Stimulated activated effector memory CD8-positive, alpha-beta T cell treated with anti-CD3 and anti-CD28 coated beads, Interleukin-12 subunit alpha, Interleukin-12 subunit beta, amount 100 ng/mL, for 72 hours (primary cell): ENCODE results near the gene PARVG.
A peak's percentile ranks its signal among the peaks of the same experiment; 100 is the strongest.

ENCODE experiments used
- ATAC-seq: fragments of 150-1000 bp; cut with Tn5 transposase; 2 replicates; pipeline ENCODE4 v1.10.0; 2021
- DNase-seq, 2 donors: peaks; one replicate each; pipeline ENCODE4 v3.0.0; 2021 to 2022; ENCODE audit warnings: low spot score in 2 of 2
- H3K27ac Mint-ChIP-seq: one replicate; pipeline ENCODE4 v1.8.0; 2022; ENCODE audit warnings: mild to moderate bottlenecking, mixed read lengths
- H3K36me3 Mint-ChIP-seq: one replicate; pipeline ENCODE4 v1.8.0; 2022; ENCODE audit warnings: mild to moderate bottlenecking, mixed read lengths
- H3K4me1 Mint-ChIP-seq: one replicate; pipeline ENCODE4 v1.8.0; 2022; ENCODE audit warnings: mixed read lengths
- H3K4me3 Mint-ChIP-seq: one replicate; pipeline ENCODE4 v1.8.0; 2022; ENCODE audit warnings: mild to moderate bottlenecking, mixed read lengths
- H3K9me3 Mint-ChIP-seq: one replicate; pipeline ENCODE4 v1.8.0; 2022; ENCODE audit warnings: mixed read lengths

The PARVG gene

GRCh38 chr22:44181912-44182587, 1.3 kb downstream of the PARVG start:
- no peaks in the 10 kb centered on the region for H3K9me3 Mint-ChIP-seq
- H3K36me3 Mint-ChIP-seq: peaks cover 11% of the 10 kb centered on the region
- peaks cover 37% of the 10 kb centered on the region for H3K4me1 Mint-ChIP-seq
- peak overlapping the region; percentile 73 for H3K4me3 Mint-ChIP-seq
- peak overlapping the region; percentile 85 for H3K27ac Mint-ChIP-seq
- peak; percentile 48 for ATAC-seq
- DNase-seq: peak in 1 of 2 donors; percentile 71

- peak; percentile 18 to 75 for DNase-seq
- H3K36me3 Mint-ChIP-seq: peaks cover 11% of the 10 kb centered on the region
- peak overlapping the region; percentile 73 for H3K4me3 Mint-ChIP-seq
- H3K4me1 Mint-ChIP-seq: peaks cover 42% of the 10 kb centered on the region
- ATAC-seq: peak; percentile 65
- peak overlapping the region; percentile 85 for H3K27ac Mint-ChIP-seq
- no peaks in the 10 kb centered on the region for H3K9me3 Mint-ChIP-seq
These were observed 2.0 kb downstream of the PARVG start for GRCh38 chr22:44182588-44183286.

- peaks cover 42% of the 10 kb centered on the region for H3K4me1 Mint-ChIP-seq
- H3K9me3 Mint-ChIP-seq: no peaks in the 10 kb centered on the region
- ATAC-seq (no peak), DNase-seq (no peak)
- H3K36me3 Mint-ChIP-seq: peaks cover 11% of the 10 kb centered on the region
- peak overlapping the region; percentile 85 for H3K27ac Mint-ChIP-seq
- peak overlapping the region; percentile 73 for H3K4me3 Mint-ChIP-seq
These were observed 2.5 kb downstream of the PARVG start for GRCh38 chr22:44183287-44183588.

GRCh38 chr22:44184006-44184405, 3.3 kb downstream of the PARVG start:
- DNase-seq (no peak), ATAC-seq (no peak)
- H3K27ac Mint-ChIP-seq: peak overlapping the region; percentile 85
- H3K4me3 Mint-ChIP-seq: peak overlapping the region; percentile 73
- no peaks in the 10 kb centered on the region for H3K9me3 Mint-ChIP-seq
- peaks cover 11% of the 10 kb centered on the region for H3K36me3 Mint-ChIP-seq
- peaks cover 42% of the 10 kb centered on the region for H3K4me1 Mint-ChIP-seq

GRCh38 chr22:44185237-44186120, 4.8 kb downstream of the PARVG start:
- H3K4me3 Mint-ChIP-seq: no peak overlapping the region
- H3K27ac Mint-ChIP-seq: peak overlapping the region; percentile 3
- peaks cover 11% of the 10 kb centered on the region for H3K36me3 Mint-ChIP-seq
- DNase-seq: no peak
- peaks cover 38% of the 10 kb centered on the region for H3K4me1 Mint-ChIP-seq
- H3K9me3 Mint-ChIP-seq: no peaks in the 10 kb centered on the region
- ATAC-seq: no peak

GRCh38 chr22:44186121-44186510, 5.4 kb downstream of the PARVG start:
- H3K36me3 Mint-ChIP-seq: peaks cover 11% of the 10 kb centered on the region
- H3K27ac Mint-ChIP-seq: no peak overlapping the region
- H3K9me3 Mint-ChIP-seq: no peaks in the 10 kb centered on the region
- no peak overlapping the region for H3K4me3 Mint-ChIP-seq
- no peak for DNase-seq
- no peak for ATAC-seq
- peaks cover 35% of the 10 kb centered on the region for H3K4me1 Mint-ChIP-seq

- Mint-ChIP-seq H3K27ac (no peak overlapping the region), H3K4me3 (no peak overlapping the region), H3K9me3 (no peaks in the 10 kb centered on the region), H3K36me3 (peaks cover 11% of the 10 kb centered on the region), H3K4me1 (peaks cover 38% of the 10 kb centered on the region)
- ATAC-seq (no peak), DNase-seq (no peak)
These were observed 6.0 kb downstream of the PARVG start for GRCh38 chr22:44186737-44187136.

- no peak for ATAC-seq
- peaks cover 6% of the 10 kb centered on the region for H3K36me3 Mint-ChIP-seq
- peak overlapping the region; percentile 46 for H3K27ac Mint-ChIP-seq
- DNase-seq: no peak
- H3K4me1 Mint-ChIP-seq: peaks cover 42% of the 10 kb centered on the region
- no peak overlapping the region for H3K4me3 Mint-ChIP-seq
- no peaks in the 10 kb centered on the region for H3K9me3 Mint-ChIP-seq
These were observed 7.0 kb downstream of the PARVG start for GRCh38 chr22:44187652-44188230.

GRCh38 chr22:44188316-44188715, 7.6 kb downstream of the PARVG start:
- Mint-ChIP-seq H3K4me1 (peaks cover 42% of the 10 kb centered on the region), H3K27ac (no peak overlapping the region), H3K4me3 (no peak overlapping the region), H3K36me3 (peaks cover 6% of the 10 kb centered on the region), H3K9me3 (no peaks in the 10 kb centered on the region)
- DNase-seq: no peak
- ATAC-seq: no peak

GRCh38 chr22:44188986-44189630, 8.4 kb downstream of the PARVG start:
- Mint-ChIP-seq H3K4me3 (no peak overlapping the region), H3K27ac (no peak overlapping the region), H3K4me1 (peaks cover 45% of the 10 kb centered on the region), H3K9me3 (no peaks in the 10 kb centered on the region), H3K36me3 (peaks cover 7% of the 10 kb centered on the region)
- ATAC-seq: no peak
- DNase-seq: no peak

- H3K27ac Mint-ChIP-seq: no peak overlapping the region
- no peaks in the 10 kb centered on the region for H3K9me3 Mint-ChIP-seq
- H3K4me3 Mint-ChIP-seq: no peak overlapping the region
- ATAC-seq: no peak
- DNase-seq: no peak
- peaks cover 18% of the 10 kb centered on the region for H3K36me3 Mint-ChIP-seq
- peaks cover 57% of the 10 kb centered on the region for H3K4me1 Mint-ChIP-seq
These were observed 9.8 kb downstream of the PARVG start for GRCh38 chr22:44190381-44190976.

- peak; percentile 26 to 77 for DNase-seq
- Mint-ChIP-seq H3K4me1 (peaks cover 57% of the 10 kb centered on the region), H3K4me3 (peak overlapping the region; percentile 16)
These were observed 10.3 kb downstream of the PARVG start for GRCh38 chr22:44191036-44191454.

GRCh38 chr22:44192098-44192815, 11.5 kb downstream of the PARVG start:
- Mint-ChIP-seq H3K36me3 (peaks cover 12% of the 10 kb centered on the region), H3K4me1 (peaks cover 48% of the 10 kb centered on the region), H3K27ac (peak overlapping the region; percentile 63), H3K4me3 (peak overlapping the region; percentile 16), H3K9me3 (no peaks in the 10 kb centered on the region)
- ATAC-seq (no peak), DNase-seq (peak; percentile 33 to 75)

More at GRCh38 chr22:44191036-44191454, 10.3 kb downstream of the PARVG start:
- H3K27ac Mint-ChIP-seq: no peak overlapping the region
- H3K36me3 Mint-ChIP-seq: peaks cover 18% of the 10 kb centered on the region
- H3K9me3 Mint-ChIP-seq: no peaks in the 10 kb centered on the region
- peak; percentile 87 for ATAC-seq
